Brain microvascular endothelial cell (primary cell): ENCODE measurements around the gene ACER3.

Experiments
- DNase-seq: peaks from one replicate; pipeline ENCODE4 v3.0.0-alpha.2; 2020
- H3K27ac ChIP-seq: fragments of 250-450 bp; sonication (Bioruptor Pico); 2 replicates; pipeline ENCODE4 v1.5.1; 2020; ENCODE audit warnings: mild to moderate bottlenecking, moderate library complexity
- H3K27me3 ChIP-seq: fragments of 250-450 bp; sonication (Bioruptor Pico); replicated peaks from 2 replicates; pipeline ENCODE4 v1.5.1; 2020; ENCODE audit warnings: mild to moderate bottlenecking
- H3K36me3 ChIP-seq: fragments of 250-450 bp; sonication (Bioruptor Pico); replicated peaks from 2 replicates; pipeline ENCODE4 v1.5.1; 2020; ENCODE audit warnings: mild to moderate bottlenecking
- H3K4me3 ChIP-seq: 2 replicates; pipeline ENCODE4 v1.5.1; 2011; ENCODE audit warnings: low read depth, mild to moderate bottlenecking, control low read depth, low read length, moderate library complexity
- in situ Hi-C: cut with HindIII; loops from 2 replicates; pipeline ENCODE4 v1.10.0; 2017; ENCODE audit warnings: low sequenced_read_pairs, low pct_ligation_motif_present
- TF ChIP-seq, protein P1 (sequence below): IDR thresholded peaks from 2 replicates; pipeline ENCODE4 v1.5.1; 2011; ENCODE audit warnings: low read depth, mild to moderate bottlenecking, moderate library complexity, low read length, control low read depth, inconsistent platforms; ENCODE audit errors: missing control alignments

Gene ACER3

DNA sequence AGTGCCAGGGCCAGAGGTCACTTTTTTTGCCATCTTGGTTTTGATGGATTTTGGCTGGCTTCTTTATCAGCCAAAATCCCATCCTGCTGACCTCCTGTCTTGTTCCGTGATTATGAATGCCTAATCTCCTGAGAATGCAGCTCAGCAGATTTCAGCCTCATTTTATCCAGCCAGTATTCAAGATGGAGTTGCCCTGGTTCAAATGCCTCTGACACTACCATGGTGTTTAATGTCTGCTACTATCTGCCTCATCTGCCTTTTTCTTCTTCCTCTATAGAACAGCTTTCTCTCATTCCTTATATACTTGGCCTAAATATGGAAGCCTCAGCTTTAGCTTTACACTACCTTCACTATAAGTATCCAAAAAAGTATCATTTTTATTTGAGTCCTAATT lies 50.7 kb downstream of the ACER3 start:
- in situ Hi-C loops = no loop called here
- TF ChIP-seq, protein P1, sequence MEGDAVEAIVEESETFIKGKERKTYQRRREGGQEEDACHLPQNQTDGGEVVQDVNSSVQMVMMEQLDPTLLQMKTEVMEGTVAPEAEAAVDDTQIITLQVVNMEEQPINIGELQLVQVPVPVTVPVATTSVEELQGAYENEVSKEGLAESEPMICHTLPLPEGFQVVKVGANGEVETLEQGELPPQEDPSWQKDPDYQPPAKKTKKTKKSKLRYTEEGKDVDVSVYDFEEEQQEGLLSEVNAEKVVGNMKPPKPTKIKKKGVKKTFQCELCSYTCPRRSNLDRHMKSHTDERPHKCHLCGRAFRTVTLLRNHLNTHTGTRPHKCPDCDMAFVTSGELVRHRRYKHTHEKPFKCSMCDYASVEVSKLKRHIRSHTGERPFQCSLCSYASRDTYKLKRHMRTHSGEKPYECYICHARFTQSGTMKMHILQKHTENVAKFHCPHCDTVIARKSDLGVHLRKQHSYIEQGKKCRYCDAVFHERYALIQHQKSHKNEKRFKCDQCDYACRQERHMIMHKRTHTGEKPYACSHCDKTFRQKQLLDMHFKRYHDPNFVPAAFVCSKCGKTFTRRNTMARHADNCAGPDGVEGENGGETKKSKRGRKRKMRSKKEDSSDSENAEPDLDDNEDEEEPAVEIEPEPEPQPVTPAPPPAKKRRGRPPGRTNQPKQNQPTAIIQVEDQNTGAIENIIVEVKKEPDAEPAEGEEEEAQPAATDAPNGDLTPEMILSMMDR = no peak
- Histone ChIP-seq H3K27me3 (no peaks in the 10 kb centered on the region), H3K27ac (no peak overlapping the region), H3K4me3 (no peak overlapping the region), H3K36me3 (no peaks in the 10 kb centered on the region)
- DNase-seq = no peak

DNA sequence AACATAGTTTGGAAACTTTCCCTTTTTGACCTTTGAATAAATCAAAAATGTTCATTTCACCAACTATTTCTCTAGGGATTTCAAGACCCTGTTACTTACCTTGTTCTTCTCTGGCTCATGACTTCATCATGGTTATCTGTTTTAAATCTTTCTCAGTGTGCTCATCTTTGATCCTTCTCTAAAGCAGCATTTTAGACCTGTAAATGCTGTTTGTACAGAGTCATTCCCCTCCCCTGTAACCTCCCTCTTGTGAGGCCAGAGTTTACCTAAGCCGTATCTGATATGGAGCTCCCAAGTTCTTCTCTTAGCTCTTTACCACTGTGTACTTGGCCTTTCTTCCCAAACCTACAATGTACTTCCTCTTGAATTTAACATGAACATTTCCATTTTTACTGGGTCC lies 56.0 kb downstream of the ACER3 start:
- in situ Hi-C loops = no loop called here
- Histone ChIP-seq H3K36me3 (no peaks in the 10 kb centered on the region), H3K27me3 (no peaks in the 10 kb centered on the region), H3K27ac (no peak overlapping the region), H3K4me3 (no peak overlapping the region)
- TF ChIP-seq, protein P1 = no peak
- no peak for DNase-seq

DNA sequence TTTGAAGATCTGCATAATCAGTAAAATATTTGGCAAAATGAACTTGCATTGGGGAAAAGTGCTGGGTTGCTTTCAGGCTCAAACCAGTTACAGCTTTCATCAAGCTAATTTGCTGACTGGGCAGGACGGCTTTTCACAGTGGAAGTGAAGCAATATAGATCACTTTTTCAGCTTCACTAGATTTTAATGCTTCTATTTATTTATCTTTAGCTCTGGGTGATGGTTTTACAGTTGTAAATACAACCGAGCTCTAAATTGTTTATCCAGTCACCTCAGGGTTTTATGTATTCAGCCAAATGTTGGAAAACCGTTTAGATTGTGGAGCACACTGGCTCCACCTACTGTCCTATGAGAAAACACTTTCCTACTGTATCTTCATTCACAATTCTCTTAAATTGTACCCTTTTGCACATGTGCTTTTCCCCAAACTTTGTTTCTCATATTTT lies 58.2 kb downstream of the ACER3 start:
- no peak overlapping the region for H3K27ac ChIP-seq
- no peak overlapping the region for H3K4me3 ChIP-seq
- TF ChIP-seq, protein P1 = peak; percentile 75
- H3K36me3 ChIP-seq = no peaks in the 10 kb centered on the region
- DNase-seq = peak; percentile 23
- in situ Hi-C loops = no loop called here
- no peaks in the 10 kb centered on the region for H3K27me3 ChIP-seq

DNA sequence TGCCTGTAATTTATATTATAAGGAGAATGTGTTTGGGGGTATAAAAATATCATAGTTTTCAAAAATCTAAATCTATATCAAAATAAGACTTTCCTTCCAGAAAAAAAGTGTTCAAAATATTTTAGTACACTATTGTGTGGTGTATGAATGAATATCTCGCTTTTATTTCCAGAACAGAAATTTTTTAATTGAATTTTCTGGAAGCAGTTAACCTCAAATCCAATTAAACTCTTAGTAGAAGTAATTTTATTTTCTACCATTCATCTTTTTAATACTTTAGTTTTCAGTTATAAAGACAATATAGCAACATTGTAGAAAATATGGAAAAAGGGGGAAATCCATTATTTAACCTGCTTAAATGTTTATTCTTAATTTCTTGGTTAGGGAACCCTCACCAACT lies 58.7 kb downstream of the ACER3 start:
- in situ Hi-C loops = no loop called here
- Histone ChIP-seq H3K27ac (no peak overlapping the region), H3K36me3 (no peaks in the 10 kb centered on the region), H3K4me3 (no peak overlapping the region), H3K27me3 (no peaks in the 10 kb centered on the region)
- TF ChIP-seq, protein P1 = no peak
- DNase-seq = no peak

DNA sequence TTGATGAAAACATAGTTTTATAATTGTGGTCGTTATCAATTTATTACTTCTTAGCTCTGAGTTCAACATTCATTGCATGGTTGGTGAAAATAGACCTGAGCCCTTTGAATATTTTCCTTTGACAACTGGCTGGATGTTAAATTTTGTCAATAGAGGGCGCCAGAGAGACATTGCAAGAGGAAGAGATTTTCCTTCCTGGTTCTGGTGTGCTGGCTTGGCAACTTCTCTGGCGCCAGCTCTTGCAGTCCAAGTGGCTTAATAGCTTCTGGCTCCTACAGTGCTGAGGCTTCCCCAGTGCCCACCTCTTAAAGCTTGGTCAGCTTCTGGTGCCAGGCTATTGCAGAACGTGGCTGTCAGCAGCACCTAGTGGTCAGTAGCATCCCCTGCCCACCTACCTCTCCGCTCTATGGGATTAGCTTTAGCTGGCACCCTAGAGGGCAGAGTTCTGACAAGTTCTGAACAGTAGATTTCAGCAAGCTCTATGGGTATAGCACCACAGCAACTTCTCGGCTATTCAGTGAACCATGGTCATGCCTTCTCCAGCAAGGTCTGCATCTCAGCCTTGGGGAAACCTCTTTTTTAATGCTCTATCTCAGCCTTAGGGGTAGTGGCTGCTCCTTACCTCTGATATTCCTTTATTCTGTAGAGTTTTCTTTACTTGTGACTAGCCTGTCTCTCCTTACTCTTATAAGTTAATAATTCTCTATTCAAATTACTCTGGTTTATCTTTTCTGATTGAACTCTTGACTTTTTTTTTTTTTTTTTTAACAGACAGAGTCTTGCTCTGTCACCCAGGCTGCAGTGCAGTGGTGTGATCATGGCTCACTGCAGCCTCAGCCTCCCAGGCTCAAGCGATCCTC lies 59.4 kb downstream of the ACER3 start:
- TF ChIP-seq, protein P1 = peak; percentile 86
- H3K36me3 ChIP-seq = no peaks in the 10 kb centered on the region
- H3K4me3 ChIP-seq = no peak overlapping the region
- H3K27ac ChIP-seq = no peak overlapping the region
- peak; percentile 77 for DNase-seq
- H3K27me3 ChIP-seq = no peaks in the 10 kb centered on the region
- in situ Hi-C loops = no loop called here
